Mucosa of descending colon (tissue), 3 donors: ENCODE results near the gene CLTC. TPM values are rescaled to one million over a fixed set of nuclear protein-coding genes. Genes with fewer than 3 reads are reported as not detected.

ENCODE experiments used
- ATAC-seq: fragments of 200-7000 bp; cut with Tn5 transposase; one replicate; pipeline ENCODE4 v1.9.1; 2020; ENCODE audit warnings: mild to moderate bottlenecking, moderate library complexity
- DNase-seq, 3 donors: peaks; one replicate each; pipeline ENCODE4 v3.0.0-alpha.2; 2020
- H3K36me3 ChIP-seq: fragments of 200-600 bp; one replicate; pipeline ENCODE4 v1.8.0; 2021; ENCODE audit warnings: low read depth, mild to moderate bottlenecking
- H3K4me1 ChIP-seq: fragments of 200-600 bp; one replicate; pipeline ENCODE4 v1.8.0; 2021; ENCODE audit warnings: low read depth, mild to moderate bottlenecking
- H3K4me3 ChIP-seq: fragments of 200-600 bp; one replicate; pipeline ENCODE4 v1.8.0; 2021; ENCODE audit warnings: mild to moderate bottlenecking
- H3K9me3 ChIP-seq: fragments of 200-600 bp; one replicate; pipeline ENCODE4 v1.8.0; 2021; ENCODE audit warnings: mild to moderate bottlenecking
- intact Hi-C, 2 donors: fragments of 100-400 bp; cut with DNase I in 1 of 2; cut with micrococcal nuclease in 1 of 2; formaldehyde crosslinking; loops; one replicate each; pipeline versions ENCODE4 v1.11.0 to v1.11.1; 2022; cut with DNase I, micrococcal nuclease
- total RNA-seq, 3 donors: library from RNA; stranded (reverse); fragmentation: NEBNext Ultra II Directional in 2 of 3; extraction: Animal tissue kit (Norgen Biotek cat#: 25700) in 2 of 3; gene quantifications; one replicate each; pipeline versions ENCODE4 v1.2.1 to v1.2.4, GENCODE V29; 2021 to 2023
- TF ChIP-seq, protein P1 (sequence below): fragments of 200-600 bp; IDR thresholded peaks from one replicate; pipeline ENCODE4 v1.8.0; 2022; ENCODE audit warnings: antibody characterized with exemption, mild to moderate bottlenecking
- donor health status: DM: no; HTN: no; CAD: no; lungs with moderate emphysema.
- donor health status: DM: no; HTN: no; CAD: no.
- donor health status: DM: no; HTN: yes; CAD: no.

Gene CLTC
- total RNA-seq, 3 donors from 2014 or later, result 264 to 306 (median 286) TPM

- Histone ChIP-seq H3K9me3 (no peaks in the 10 kb centered on the region), H3K4me3 (no peak overlapping the region), H3K36me3 (no peaks in the 10 kb centered on the region), H3K4me1 (peaks cover 29% of the 10 kb centered on the region)
- TF ChIP-seq, protein P1, sequence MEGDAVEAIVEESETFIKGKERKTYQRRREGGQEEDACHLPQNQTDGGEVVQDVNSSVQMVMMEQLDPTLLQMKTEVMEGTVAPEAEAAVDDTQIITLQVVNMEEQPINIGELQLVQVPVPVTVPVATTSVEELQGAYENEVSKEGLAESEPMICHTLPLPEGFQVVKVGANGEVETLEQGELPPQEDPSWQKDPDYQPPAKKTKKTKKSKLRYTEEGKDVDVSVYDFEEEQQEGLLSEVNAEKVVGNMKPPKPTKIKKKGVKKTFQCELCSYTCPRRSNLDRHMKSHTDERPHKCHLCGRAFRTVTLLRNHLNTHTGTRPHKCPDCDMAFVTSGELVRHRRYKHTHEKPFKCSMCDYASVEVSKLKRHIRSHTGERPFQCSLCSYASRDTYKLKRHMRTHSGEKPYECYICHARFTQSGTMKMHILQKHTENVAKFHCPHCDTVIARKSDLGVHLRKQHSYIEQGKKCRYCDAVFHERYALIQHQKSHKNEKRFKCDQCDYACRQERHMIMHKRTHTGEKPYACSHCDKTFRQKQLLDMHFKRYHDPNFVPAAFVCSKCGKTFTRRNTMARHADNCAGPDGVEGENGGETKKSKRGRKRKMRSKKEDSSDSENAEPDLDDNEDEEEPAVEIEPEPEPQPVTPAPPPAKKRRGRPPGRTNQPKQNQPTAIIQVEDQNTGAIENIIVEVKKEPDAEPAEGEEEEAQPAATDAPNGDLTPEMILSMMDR, result no peak
- no peak for DNase-seq
- intact Hi-C loops, result no loop called here
- ATAC-seq, result no peak
Observed at GRCh38 chr17:59737324-59737723, 117.6 kb downstream of the CLTC start.

- DNase-seq, result no peak
- no peaks in the 10 kb centered on the region for H3K36me3 ChIP-seq
- no peak overlapping the region for H3K4me3 ChIP-seq
- TF ChIP-seq, protein P1, result no peak
- no peaks in the 10 kb centered on the region for H3K9me3 ChIP-seq
- no peaks in the 10 kb centered on the region for H3K4me1 ChIP-seq
- no peak for ATAC-seq
- intact Hi-C loops, result no loop called here
Observed at GRCh38 chr17:59743842-59744241, 124.1 kb downstream of the CLTC start.

- intact Hi-C loops, result no loop called here
- Histone ChIP-seq H3K36me3 (no peaks in the 10 kb centered on the region), H3K9me3 (no peaks in the 10 kb centered on the region), H3K4me3 (no peak overlapping the region), H3K4me1 (no peaks in the 10 kb centered on the region)
- TF ChIP-seq, protein P1, result no peak
- DNase-seq (no peak), ATAC-seq (no peak)
Observed at GRCh38 chr17:59745040-59745439, 125.3 kb downstream of the CLTC start.

Other genes starting within 250 kb of the CLTC start
- gene DHX40, start 54.3 kb upstream of the CLTC start, total RNA-seq, result 10 to 100 TPM; 18.1 to 27.8 (median 19.8) TPM
- gene PTRH2, start 87.5 kb downstream of the CLTC start, total RNA-seq, result 10 to 100 TPM; 17.0 to 20.4 (median 20.2) TPM
- gene VMP1, start 87.8 kb downstream of the CLTC start, total RNA-seq, result 100 to 1,000 TPM; 257 to 361 (median 266) TPM